NCI-H2107 treated with DMSO at 0.1 percent for 48 hours (cell line): ENCODE measurements around the gene CD99L2.
"Not testable (repeated sequence)": the region's sequence is repeated elsewhere in the genome, so short reads cannot be mapped to it uniquely, and the experiment has no call there.

Experiments
- DNase-seq: peaks from one replicate; lab custom pipeline; 2025; ENCODE audit not compliant: unreplicated experiment; lab: John Stamatoyannopoulos, UW

CD99L2 gene

GRCh38 chrX:150857453-150857852 lies 41.0 kb downstream of the CD99L2 start:
- no peak for DNase-seq

DNA sequence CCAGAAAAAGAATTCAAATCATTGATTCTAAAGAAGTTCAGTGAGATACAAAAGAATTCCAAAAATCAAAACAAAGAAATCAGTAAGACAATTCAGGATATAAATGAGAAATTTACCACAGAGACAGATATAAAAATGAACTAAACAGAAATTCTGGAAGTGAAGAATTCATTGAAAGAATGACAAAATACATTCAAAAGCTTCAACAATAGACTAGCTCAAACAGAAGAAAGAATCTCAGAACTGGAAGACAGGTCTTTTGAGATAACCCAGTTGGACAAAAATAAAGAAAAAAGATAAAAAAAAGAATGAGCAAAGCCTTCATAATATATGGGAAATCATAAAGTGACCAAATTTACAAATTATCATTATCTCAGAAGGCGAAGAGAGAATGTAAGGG lies 41.7 kb downstream of the CD99L2 start:
- no peak for DNase-seq

- DNase-seq = no peak
These were observed 42.4 kb downstream of the CD99L2 start for GRCh38 chrX:150856101-150856500.

- no peak for DNase-seq
These were observed 43.6 kb downstream of the CD99L2 start for GRCh38 chrX:150854856-150855255.

- DNase-seq = no peak
These were observed 48.3 kb downstream of the CD99L2 start for GRCh38 chrX:150849996-150850720.

GRCh38 chrX:150849486-150849885 lies 49.0 kb downstream of the CD99L2 start:
- DNase-seq = no peak

- DNase-seq = peak; percentile 53
These were observed 49.5 kb downstream of the CD99L2 start for GRCh38 chrX:150848914-150849365.

GRCh38 chrX:150847088-150847487 lies 51.4 kb downstream of the CD99L2 start:
- no peak for DNase-seq

DNA sequence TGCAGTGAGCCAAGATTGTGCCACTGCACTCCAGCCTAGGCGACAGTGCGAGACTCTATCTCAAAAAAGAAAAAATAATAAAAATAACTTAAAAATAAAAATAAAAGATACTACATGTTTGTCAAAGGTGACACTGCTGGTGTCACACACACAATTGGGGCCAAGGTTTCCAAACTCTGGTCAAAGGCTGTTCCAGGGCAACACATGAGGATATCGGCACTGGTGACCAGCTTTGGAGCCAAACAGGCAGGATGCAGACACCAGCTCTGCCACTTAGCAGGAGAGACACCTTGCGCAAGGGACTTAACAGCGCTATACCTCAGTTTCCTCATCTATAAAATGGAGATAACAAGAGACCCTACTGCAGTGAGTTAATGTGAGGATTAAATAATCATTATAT lies 52.3 kb downstream of the CD99L2 start:
- no peak for DNase-seq

DNA sequence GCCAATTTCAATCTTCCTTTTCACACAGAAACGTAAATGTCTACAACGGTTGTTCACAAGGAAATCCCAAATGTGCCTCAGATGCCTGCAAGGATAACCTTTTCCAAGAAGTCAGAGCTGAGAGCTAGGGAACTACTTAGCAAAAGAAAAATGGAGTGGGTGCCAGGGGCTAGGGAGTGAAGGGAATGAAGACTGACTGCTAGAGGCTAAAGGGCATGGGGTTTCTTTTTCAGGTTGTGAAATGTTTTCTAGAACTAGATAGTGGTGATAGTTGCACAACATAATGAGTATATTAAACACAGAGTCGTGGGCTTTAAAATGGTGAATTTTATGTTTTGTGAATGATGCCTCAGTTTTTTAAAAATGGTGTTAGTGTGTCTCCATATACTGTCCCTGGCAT lies 53.4 kb downstream of the CD99L2 start:
- no peak for DNase-seq

GRCh38 chrX:150844016-150844415 lies 54.5 kb downstream of the CD99L2 start:
- no peak for DNase-seq

- DNase-seq = peak; percentile 36
These were observed 56.2 kb downstream of the CD99L2 start for GRCh38 chrX:150842198-150842685.

DNA sequence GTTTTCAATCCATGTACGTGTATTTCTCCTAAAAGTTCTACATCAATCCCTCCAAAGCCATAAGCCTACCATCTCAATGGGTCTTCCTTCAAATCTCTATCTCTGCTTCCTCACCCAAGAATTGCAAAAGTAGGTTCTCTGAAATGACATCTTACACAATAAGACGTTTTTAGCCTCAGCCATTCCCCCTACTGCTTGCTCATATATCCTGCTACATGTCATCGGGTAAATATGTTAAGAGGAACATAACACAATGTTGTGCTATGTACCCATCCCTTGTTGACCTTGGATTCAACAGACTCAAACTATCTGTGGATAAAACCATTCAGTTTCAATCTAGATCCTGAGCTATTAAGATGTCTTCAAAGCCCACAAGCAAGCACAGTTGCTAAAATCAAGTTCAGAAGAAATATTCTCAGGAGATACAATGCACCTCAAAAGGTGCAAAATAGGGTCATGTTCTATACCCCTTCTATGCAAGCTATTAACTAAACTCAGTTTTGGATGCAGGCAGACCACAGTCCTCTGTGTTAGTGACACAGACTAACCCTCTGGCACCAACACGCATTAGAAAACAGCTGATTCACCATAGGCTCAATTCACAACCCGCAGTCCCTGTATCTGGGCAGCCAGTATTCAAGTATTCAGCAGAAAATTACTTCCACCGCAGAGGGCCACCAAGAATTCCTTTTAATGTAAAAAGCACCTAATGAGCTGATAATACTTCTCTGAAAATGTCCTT lies 56.8 kb downstream of the CD99L2 start:
- no peak for DNase-seq

- DNase-seq = no peak
These were observed 60.6 kb downstream of the CD99L2 start for GRCh38 chrX:150837845-150838244.

GRCh38 chrX:150834695-150835094 lies 63.8 kb downstream of the CD99L2 start:
- DNase-seq = no peak

DNA sequence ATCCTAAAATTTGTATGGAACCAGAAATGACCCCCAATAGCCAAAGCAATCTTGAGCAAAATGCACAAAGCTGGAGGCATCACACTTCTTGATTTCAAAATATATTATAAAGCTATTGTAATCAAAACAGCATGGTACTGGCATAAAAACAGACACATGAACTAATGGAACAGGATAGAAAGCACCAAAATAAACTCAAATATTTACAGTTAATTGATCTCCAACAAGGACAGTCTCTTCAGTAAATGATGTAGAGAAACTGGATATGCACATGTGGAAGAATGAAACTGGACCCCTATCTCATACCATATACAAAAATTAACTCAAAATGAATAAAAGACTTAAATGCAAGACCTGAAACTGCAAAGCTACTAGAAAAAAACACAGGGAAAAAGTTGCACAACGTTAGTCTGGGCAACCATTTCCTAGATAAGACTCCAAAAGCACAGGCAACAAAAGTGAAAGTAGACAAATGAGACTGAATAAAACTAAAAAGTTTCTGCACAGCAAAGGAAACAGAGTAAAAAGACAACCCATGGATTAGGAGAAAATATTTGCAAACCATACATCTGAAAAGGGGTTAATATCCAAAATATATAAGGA lies 64.9 kb downstream of the CD99L2 start:
- no peak for DNase-seq

- no peak for DNase-seq
These were observed 66.6 kb downstream of the CD99L2 start for GRCh38 chrX:150831863-150832262.

GRCh38 chrX:150828785-150829184 lies 69.7 kb downstream of the CD99L2 start:
- DNase-seq = no peak

GRCh38 chrX:150824352-150824751 lies 74.1 kb downstream of the CD99L2 start:
- DNase-seq = not testable (repeated sequence)

- not testable (repeated sequence) for DNase-seq
These were observed 74.6 kb downstream of the CD99L2 start for GRCh38 chrX:150823826-150824225.

GRCh38 chrX:150821971-150822370 lies 76.5 kb downstream of the CD99L2 start:
- DNase-seq = no peak

DNA sequence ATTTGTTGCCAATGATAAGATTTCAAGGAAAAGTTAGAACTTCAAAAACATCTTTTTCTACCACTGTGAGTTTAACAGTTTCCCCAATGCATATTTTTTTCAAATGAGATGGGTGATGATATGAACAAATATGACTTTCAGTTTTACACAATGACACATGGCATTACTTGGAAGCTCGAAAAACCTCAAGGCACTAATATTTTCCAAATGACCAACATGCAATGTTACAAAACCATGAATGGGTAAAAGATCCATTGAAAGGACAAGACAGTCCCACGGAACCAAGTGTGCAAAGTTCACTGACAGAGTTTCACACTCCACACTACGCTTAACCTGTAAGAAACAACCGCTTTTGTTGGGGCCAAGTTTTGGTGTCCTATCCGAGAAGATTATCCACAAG lies 84.5 kb downstream of the CD99L2 start:
- no peak for DNase-seq
